GM18520 (cell line): ENCODE measurements around the gene SPECC1L.
A peak's percentile ranks its signal among the peaks of the same experiment; 100 is the strongest.
"Not testable (repeated sequence)": the region's sequence is repeated elsewhere in the genome, so short reads cannot be mapped to it uniquely, and the experiment has no call there.

Experiments
- ATAC-seq: cut with Tn5 transposase; IDR thresholded peaks from one replicate; pipeline ENCODE4 v1.9.1; 2021; ENCODE audit not compliant: unreplicated experiment

The SPECC1L gene

GRCh38 chr22:24270556-24271385 lies at the start of gene SPECC1L:
SPECC1L (plus strand) TSS chr22:24270831; CDS start chr22:24302232, 31,401 bp downstream.
- ATAC-seq = peak; percentile 63

- ATAC-seq = no peak
These were observed 46.2 kb upstream of the SPECC1L start for GRCh38 chr22:24224468-24224867.

- no peak for ATAC-seq
These were observed 45.5 kb upstream of the SPECC1L start for GRCh38 chr22:24225044-24225601.

GRCh38 chr22:24225951-24226350 lies 44.7 kb upstream of the SPECC1L start:
- no peak for ATAC-seq

- no peak for ATAC-seq
These were observed 39.5 kb upstream of the SPECC1L start for GRCh38 chr22:24230911-24231656.

- ATAC-seq = no peak
These were observed 38.9 kb upstream of the SPECC1L start for GRCh38 chr22:24231706-24232105.

GRCh38 chr22:24232124-24232523 lies 38.5 kb upstream of the SPECC1L start:
- ATAC-seq = no peak

GRCh38 chr22:24232725-24233124 lies 37.9 kb upstream of the SPECC1L start:
- ATAC-seq = no peak

- no peak for ATAC-seq
These were observed 37.4 kb upstream of the SPECC1L start for GRCh38 chr22:24233235-24233634.

GRCh38 chr22:24233816-24234215 lies 36.8 kb upstream of the SPECC1L start:
- no peak for ATAC-seq

GRCh38 chr22:24235315-24235714 lies 35.3 kb upstream of the SPECC1L start:
- ATAC-seq = no peak

GRCh38 chr22:24236656-24237055 lies 34.0 kb upstream of the SPECC1L start:
- no peak for ATAC-seq

- ATAC-seq = not testable (repeated sequence)
These were observed 32.4 kb upstream of the SPECC1L start for GRCh38 chr22:24238101-24238694.

GRCh38 chr22:24240381-24240780 lies 30.2 kb upstream of the SPECC1L start:
- no peak for ATAC-seq

GRCh38 chr22:24240985-24241692 lies 29.5 kb upstream of the SPECC1L start:
- ATAC-seq = not testable (repeated sequence)

- ATAC-seq = not testable (repeated sequence)
These were observed 27.2 kb upstream of the SPECC1L start for GRCh38 chr22:24243417-24243816.

GRCh38 chr22:24244144-24244787 lies 26.4 kb upstream of the SPECC1L start:
- ATAC-seq = no peak

GRCh38 chr22:24245030-24245431 lies 25.6 kb upstream of the SPECC1L start, which contains the start of gene GGT5:
GGT5 (minus strand) TSS chr22:24245082; CDS start chr22:24244725, 357 bp downstream.
- ATAC-seq = not testable (repeated sequence)

- not testable (repeated sequence) for ATAC-seq
These were observed 24.8 kb upstream of the SPECC1L start for GRCh38 chr22:24245584-24246561.
